WTC11 (cell line): ENCODE results near the gene FCN1. TPM values are rescaled to one million over a fixed set of nuclear protein-coding genes. Genes with fewer than 3 reads are reported as not detected.

ENCODE experiments used
- ATAC-seq: fragments of 200-7000 bp; cut with Tn5 transposase; 2 replicates; pipeline ENCODE4 v1.10.0; 2021; ENCODE audit warnings: mild to moderate bottlenecking, moderate library complexity
- CTCF ChIA-PET: fragments of 300-600 bp; sonication (Branson Sonifier 250); formaldehyde crosslinking; loops from one replicate; lab custom pipeline; 2021; ENCODE audit warnings: antibody characterized with exemption; lab: Charles Lee
- POLR2A ChIA-PET: fragments of 350-600 bp; sonication (Branson Sonifier 250); formaldehyde crosslinking; loops from one replicate; lab custom pipeline; 2021; ENCODE audit warnings: antibody characterized with exemption; lab: Charles Lee
- DNase-seq: peaks from one replicate; pipeline ENCODE4 v3.0.0; 2021; ENCODE audit warnings: low spot score
- H3K27ac Mint-ChIP-seq: 2 replicates; pipeline ENCODE4 v1.8.0; 2021; ENCODE audit warnings: mixed read lengths
- H3K27me3 Mint-ChIP-seq: 2 replicates; pipeline ENCODE4 v1.8.0; 2021; ENCODE audit warnings: low read depth, mild to moderate bottlenecking, moderate library complexity, mixed read lengths
- H3K36me3 Mint-ChIP-seq: 2 replicates; pipeline ENCODE4 v1.8.0; 2021; ENCODE audit warnings: mixed read lengths
- H3K4me1 Mint-ChIP-seq: 2 replicates; pipeline ENCODE4 v1.8.0; 2022; ENCODE audit warnings: mixed read lengths
- H3K4me3 Mint-ChIP-seq: 2 replicates; pipeline ENCODE4 v1.8.0; 2021; ENCODE audit warnings: mild to moderate bottlenecking, moderate library complexity, mixed read lengths
- H3K9me3 Mint-ChIP-seq: 2 replicates; pipeline ENCODE4 v1.8.0; 2021; ENCODE audit warnings: mixed read lengths
- CREB1 ChIP-seq: sonication (generic); formaldehyde crosslinking; IDR thresholded peaks from 2 replicates; pipeline ENCODE4 v1.8.0; 2023; ENCODE audit warnings: mild to moderate bottlenecking, missing genetic modification reagents
- CREM ChIP-seq: sonication (generic); formaldehyde crosslinking; IDR thresholded peaks from 2 replicates; pipeline ENCODE4 v1.8.1; 2022; ENCODE audit warnings: mild to moderate bottlenecking, missing genetic modification reagents, moderate library complexity
- ETV6 ChIP-seq: sonication (generic); formaldehyde crosslinking; IDR thresholded peaks from 2 replicates; pipeline ENCODE4 v1.8.1; 2022; ENCODE audit warnings: mild to moderate bottlenecking, missing genetic modification reagents
- GRHL2 ChIP-seq: fragments of 250-450 bp; sonication (Bioruptor Pico); IDR thresholded peaks from 2 replicates; pipeline ENCODE4 v1.8.0; 2022; ENCODE audit warnings: mild to moderate bottlenecking, moderate library complexity; ENCODE audit not compliant: insufficient replicate concordance, severe bottlenecking
- GTF2I ChIP-seq: fragments of 250-450 bp; sonication (Bioruptor Pico); conservative IDR thresholded peaks from 2 replicates; pipeline ENCODE4 v1.4.0; 2021; ENCODE audit warnings: mild to moderate bottlenecking
- NR2C2 ChIP-seq: sonication (generic); formaldehyde crosslinking; IDR thresholded peaks from 2 replicates; pipeline ENCODE4 v1.8.0; 2022; ENCODE audit warnings: mild to moderate bottlenecking, missing genetic modification reagents
- SOX15 ChIP-seq: fragments of 250-450 bp; sonication (Bioruptor Pico); IDR thresholded peaks from 2 replicates; pipeline ENCODE4 v1.9.0; 2021; ENCODE audit warnings: mild to moderate bottlenecking
- SP1 ChIP-seq: sonication (generic); formaldehyde crosslinking; conservative IDR thresholded peaks from 2 replicates; pipeline ENCODE4 v1.8.1; 2022; ENCODE audit warnings: missing genetic modification reagents
- TEAD4 ChIP-seq: sonication (generic); formaldehyde crosslinking; IDR thresholded peaks from 2 replicates; pipeline ENCODE4 v1.8.0; 2022; ENCODE audit warnings: mild to moderate bottlenecking, missing genetic modification reagents
- TP53 ChIP-seq: sonication (generic); formaldehyde crosslinking; IDR thresholded peaks from 2 replicates; pipeline ENCODE4 v1.8.1; 2023; ENCODE audit warnings: mild to moderate bottlenecking, missing genetic modification reagents
- ZBTB21 ChIP-seq: sonication (generic); formaldehyde crosslinking; IDR thresholded peaks from 2 replicates; pipeline ENCODE4 v1.8.1; 2023; ENCODE audit warnings: mild to moderate bottlenecking, missing genetic modification reagents, borderline replicate concordance
- ZNF219 ChIP-seq: sonication (generic); formaldehyde crosslinking; IDR thresholded peaks from 2 replicates; pipeline ENCODE4 v1.8.0; 2023; ENCODE audit warnings: missing genetic modification reagents, mild to moderate bottlenecking, borderline replicate concordance
- ZNF317 ChIP-seq: sonication (generic); formaldehyde crosslinking; IDR thresholded peaks from 2 replicates; pipeline ENCODE4 v1.8.1; 2023; ENCODE audit warnings: low read depth, mild to moderate bottlenecking, moderate library complexity, missing genetic modification reagents, borderline replicate concordance
- ZNF396 ChIP-seq: fragments of 250-450 bp; sonication (Bioruptor Pico); IDR thresholded peaks from 2 replicates; pipeline ENCODE4 v1.8.0; 2021; ENCODE audit warnings: mild to moderate bottlenecking, moderate library complexity, borderline replicate concordance
- ZNF423 ChIP-seq: fragments of 250-450 bp; sonication (Bioruptor Pico); IDR thresholded peaks from 2 replicates; pipeline ENCODE4 v2.1.2; 2022; ENCODE audit warnings: mild to moderate bottlenecking, moderate library complexity
- total RNA-seq: library from RNA; stranded (reverse); gene quantifications from 3 replicates; pipeline ENCODE4 v1.2.3, GENCODE V29; 2021
- TF ChIP-seq, protein P1 (sequence below): sonication (generic); formaldehyde crosslinking; conservative IDR thresholded peaks from 2 replicates; pipeline ENCODE4 v1.8.1; 2022; ENCODE audit warnings: mild to moderate bottlenecking, missing genetic modification reagents
- TF ChIP-seq, protein P2 (sequence below): sonication (generic); formaldehyde crosslinking; IDR thresholded peaks from 2 replicates; pipeline ENCODE4 v1.8.1; 2023; ENCODE audit warnings: mild to moderate bottlenecking, moderate library complexity, missing genetic modification reagents
- TF ChIP-seq, protein P3 (sequence below): sonication (generic); formaldehyde crosslinking; IDR thresholded peaks from 2 replicates; pipeline ENCODE4 v1.8.1; 2022; ENCODE audit warnings: mild to moderate bottlenecking, moderate library complexity, missing genetic modification reagents
- TF ChIP-seq, protein P4 (sequence below): sonication (generic); formaldehyde crosslinking; IDR thresholded peaks from 2 replicates; pipeline ENCODE4 v1.8.1; 2023; ENCODE audit warnings: mild to moderate bottlenecking, missing genetic modification reagents, moderate library complexity
- TF ChIP-seq, protein P5 (sequence below): sonication (generic); formaldehyde crosslinking; IDR thresholded peaks from 2 replicates; pipeline ENCODE4 v1.8.1; 2023; ENCODE audit warnings: mild to moderate bottlenecking, missing genetic modification reagents
- TF ChIP-seq, protein P6 (sequence below): sonication (generic); formaldehyde crosslinking; IDR thresholded peaks from 2 replicates; pipeline ENCODE4 v1.8.0; 2023; ENCODE audit warnings: missing genetic modification reagents
- TF ChIP-seq, protein P7 (sequence below): fragments of 250-450 bp; sonication (Bioruptor Pico); IDR thresholded peaks from 2 replicates; pipeline ENCODE4 v1.9.0; 2021; ENCODE audit warnings: mild to moderate bottlenecking

Gene FCN1
- total RNA-seq, 1 experiment from 2014 or later = not detected

DNA sequence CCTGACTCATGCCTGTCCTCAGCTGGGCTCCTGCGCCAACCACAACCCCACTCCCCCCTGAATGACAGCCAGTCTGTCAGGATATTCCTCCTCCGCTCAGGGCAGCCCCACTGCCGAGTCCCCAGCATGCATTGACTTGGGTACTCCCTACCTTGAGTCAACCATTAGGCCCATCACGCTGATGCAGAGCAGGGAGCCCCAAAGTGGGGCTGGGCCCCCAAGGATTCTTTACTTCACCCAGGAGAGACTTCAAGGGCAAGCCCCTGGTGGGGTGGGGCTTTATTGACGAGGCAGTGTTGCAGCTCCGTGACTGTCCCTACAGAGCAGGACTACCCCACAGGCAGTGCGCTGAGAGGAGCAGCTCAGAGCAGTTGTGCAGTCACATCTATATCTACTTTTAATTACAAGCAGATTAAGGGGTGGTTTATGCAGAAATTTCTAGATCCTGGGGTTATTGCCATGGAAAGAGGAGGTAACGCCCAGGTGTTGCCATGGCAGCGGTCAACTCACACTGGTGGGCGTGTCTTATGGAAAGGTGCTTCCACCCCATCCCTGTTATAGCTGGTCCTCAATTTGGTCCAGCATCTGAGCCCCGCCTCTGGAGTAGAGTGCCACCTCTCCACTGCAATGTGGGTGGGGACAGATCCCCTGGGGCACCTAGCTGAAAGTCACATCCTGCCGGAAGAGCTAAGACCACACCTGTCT lies 32.1 kb upstream of the FCN1 start:
- ATAC-seq (no peak), DNase-seq (no peak)
- Mint-ChIP-seq H3K27me3 (no peaks in the 10 kb centered on the region), H3K4me3 (no peak overlapping the region), H3K4me1 (peaks cover under 1% of the 10 kb centered on the region), H3K9me3 (peaks cover 19% of the 10 kb centered on the region), H3K36me3 (0 out of 2 replicates have a peak, but pooled peaks cover 3% of the 10 kb centered on the region), H3K27ac (no peak overlapping the region)
- ChIA-PET POLR2A (no interaction called here), CTCF (interaction anchor here (1.1 kb wide), 1 partner anchor 171 kb away, joined by 3 read pairs; no protein-coding TSS in a partner anchor)
- TF ChIP-seq ZBTB21 (CRISPR knock-in tag) (no peak), TP53 (CRISPR knock-in tag) (no peak), NR2C2 (no peak), GTF2I (CRISPR knock-in tag) (no peak), TEAD4 (CRISPR knock-in tag) (no peak), ETV6 (CRISPR knock-in tag) (no peak), ZNF396 (CRISPR knock-in tag) (no peak), ZNF317 (CRISPR knock-in tag) (no peak), CREM (no peak), CREB1 (no peak), SOX15 (CRISPR knock-in tag) (no peak), SP1 (CRISPR knock-in tag) (no peak), GRHL2 (CRISPR knock-in tag) (no peak)
- TF ChIP-seq, protein P1, sequence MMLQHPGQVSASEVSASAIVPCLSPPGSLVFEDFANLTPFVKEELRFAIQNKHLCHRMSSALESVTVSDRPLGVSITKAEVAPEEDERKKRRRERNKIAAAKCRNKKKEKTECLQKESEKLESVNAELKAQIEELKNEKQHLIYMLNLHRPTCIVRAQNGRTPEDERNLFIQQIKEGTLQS (CRISPR knock-in tag) = no peak
- TF ChIP-seq, protein P2, sequence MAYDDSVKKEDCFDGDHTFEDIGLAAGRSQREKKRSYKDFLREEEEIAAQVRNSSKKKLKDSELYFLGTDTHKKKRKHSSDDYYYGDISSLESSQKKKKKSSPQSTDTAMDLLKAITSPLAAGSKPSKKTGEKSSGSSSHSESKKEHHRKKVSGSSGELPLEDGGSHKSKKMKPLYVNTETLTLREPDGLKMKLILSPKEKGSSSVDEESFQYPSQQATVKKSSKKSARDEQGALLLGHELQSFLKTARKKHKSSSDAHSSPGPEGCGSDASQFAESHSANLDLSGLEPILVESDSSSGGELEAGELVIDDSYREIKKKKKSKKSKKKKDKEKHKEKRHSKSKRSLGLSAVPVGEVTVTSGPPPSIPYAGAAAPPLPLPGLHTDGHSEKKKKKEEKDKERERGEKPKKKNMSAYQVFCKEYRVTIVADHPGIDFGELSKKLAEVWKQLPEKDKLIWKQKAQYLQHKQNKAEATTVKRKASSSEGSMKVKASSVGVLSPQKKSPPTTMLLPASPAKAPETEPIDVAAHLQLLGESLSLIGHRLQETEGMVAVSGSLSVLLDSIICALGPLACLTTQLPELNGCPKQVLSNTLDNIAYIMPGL (CRISPR knock-in tag) = no peak
- TF ChIP-seq, protein P3, sequence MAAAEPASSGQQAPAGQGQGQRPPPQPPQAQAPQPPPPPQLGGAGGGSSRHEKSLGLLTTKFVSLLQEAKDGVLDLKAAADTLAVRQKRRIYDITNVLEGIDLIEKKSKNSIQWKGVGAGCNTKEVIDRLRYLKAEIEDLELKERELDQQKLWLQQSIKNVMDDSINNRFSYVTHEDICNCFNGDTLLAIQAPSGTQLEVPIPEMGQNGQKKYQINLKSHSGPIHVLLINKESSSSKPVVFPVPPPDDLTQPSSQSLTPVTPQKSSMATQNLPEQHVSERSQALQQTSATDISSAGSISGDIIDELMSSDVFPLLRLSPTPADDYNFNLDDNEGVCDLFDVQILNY (CRISPR knock-in tag) = no peak
- TF ChIP-seq, protein P4, sequence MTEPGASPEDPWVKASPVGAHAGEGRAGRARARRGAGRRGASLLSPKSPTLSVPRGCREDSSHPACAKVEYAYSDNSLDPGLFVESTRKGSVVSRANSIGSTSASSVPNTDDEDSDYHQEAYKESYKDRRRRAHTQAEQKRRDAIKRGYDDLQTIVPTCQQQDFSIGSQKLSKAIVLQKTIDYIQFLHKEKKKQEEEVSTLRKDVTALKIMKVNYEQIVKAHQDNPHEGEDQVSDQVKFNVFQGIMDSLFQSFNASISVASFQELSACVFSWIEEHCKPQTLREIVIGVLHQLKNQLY (CRISPR knock-in tag) = no peak
- TF ChIP-seq, protein P5, sequence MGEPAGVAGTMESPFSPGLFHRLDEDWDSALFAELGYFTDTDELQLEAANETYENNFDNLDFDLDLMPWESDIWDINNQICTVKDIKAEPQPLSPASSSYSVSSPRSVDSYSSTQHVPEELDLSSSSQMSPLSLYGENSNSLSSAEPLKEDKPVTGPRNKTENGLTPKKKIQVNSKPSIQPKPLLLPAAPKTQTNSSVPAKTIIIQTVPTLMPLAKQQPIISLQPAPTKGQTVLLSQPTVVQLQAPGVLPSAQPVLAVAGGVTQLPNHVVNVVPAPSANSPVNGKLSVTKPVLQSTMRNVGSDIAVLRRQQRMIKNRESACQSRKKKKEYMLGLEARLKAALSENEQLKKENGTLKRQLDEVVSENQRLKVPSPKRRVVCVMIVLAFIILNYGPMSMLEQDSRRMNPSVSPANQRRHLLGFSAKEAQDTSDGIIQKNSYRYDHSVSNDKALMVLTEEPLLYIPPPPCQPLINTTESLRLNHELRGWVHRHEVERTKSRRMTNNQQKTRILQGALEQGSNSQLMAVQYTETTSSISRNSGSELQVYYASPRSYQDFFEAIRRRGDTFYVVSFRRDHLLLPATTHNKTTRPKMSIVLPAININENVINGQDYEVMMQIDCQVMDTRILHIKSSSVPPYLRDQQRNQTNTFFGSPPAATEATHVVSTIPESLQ (CRISPR knock-in tag) = no peak

DNA sequence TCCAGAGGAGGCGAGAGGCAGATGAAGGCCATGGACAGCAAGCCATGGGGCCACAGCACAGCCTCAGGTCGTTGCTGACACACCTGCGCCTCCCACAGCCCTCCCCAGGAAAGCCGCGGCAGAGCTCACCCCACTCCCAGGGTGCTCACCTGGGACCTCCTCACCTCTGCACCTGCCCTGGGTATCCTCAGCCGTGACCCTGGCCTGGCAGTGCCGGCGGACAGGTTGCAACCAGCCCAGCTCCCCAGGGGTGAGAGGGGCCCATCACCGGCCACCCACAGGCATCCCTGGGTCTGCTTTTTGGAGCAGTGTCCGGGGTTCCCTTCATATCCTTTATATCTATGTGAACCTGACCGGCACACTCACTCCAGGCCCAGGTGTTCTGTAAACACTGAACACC lies 30.4 kb upstream of the FCN1 start:
- no peaks in the 10 kb centered on the region for H3K27me3 Mint-ChIP-seq
- H3K9me3 Mint-ChIP-seq = peaks cover 7% of the 10 kb centered on the region
- ATAC-seq (no peak), DNase-seq (no peak)
- 0 out of 2 replicates have a peak, but pooled peaks cover 3% of the 10 kb centered on the region for H3K36me3 Mint-ChIP-seq
- H3K4me1 Mint-ChIP-seq = peaks cover 5% of the 10 kb centered on the region
- ChIA-PET POLR2A (no interaction called here), CTCF (no interaction called here)
- no peak overlapping the region for H3K27ac Mint-ChIP-seq
- no peak overlapping the region for H3K4me3 Mint-ChIP-seq
- TF ChIP-seq CREB1 (no peak), ZNF219 (no peak), ZNF423 (CRISPR knock-in tag) (no peak)
- TF ChIP-seq, protein P5 (CRISPR knock-in tag) = no peak
- TF ChIP-seq, protein P6, sequence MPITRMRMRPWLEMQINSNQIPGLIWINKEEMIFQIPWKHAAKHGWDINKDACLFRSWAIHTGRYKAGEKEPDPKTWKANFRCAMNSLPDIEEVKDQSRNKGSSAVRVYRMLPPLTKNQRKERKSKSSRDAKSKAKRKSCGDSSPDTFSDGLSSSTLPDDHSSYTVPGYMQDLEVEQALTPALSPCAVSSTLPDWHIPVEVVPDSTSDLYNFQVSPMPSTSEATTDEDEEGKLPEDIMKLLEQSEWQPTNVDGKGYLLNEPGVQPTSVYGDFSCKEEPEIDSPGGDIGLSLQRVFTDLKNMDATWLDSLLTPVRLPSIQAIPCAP = no peak
- TF ChIP-seq, protein P7, sequence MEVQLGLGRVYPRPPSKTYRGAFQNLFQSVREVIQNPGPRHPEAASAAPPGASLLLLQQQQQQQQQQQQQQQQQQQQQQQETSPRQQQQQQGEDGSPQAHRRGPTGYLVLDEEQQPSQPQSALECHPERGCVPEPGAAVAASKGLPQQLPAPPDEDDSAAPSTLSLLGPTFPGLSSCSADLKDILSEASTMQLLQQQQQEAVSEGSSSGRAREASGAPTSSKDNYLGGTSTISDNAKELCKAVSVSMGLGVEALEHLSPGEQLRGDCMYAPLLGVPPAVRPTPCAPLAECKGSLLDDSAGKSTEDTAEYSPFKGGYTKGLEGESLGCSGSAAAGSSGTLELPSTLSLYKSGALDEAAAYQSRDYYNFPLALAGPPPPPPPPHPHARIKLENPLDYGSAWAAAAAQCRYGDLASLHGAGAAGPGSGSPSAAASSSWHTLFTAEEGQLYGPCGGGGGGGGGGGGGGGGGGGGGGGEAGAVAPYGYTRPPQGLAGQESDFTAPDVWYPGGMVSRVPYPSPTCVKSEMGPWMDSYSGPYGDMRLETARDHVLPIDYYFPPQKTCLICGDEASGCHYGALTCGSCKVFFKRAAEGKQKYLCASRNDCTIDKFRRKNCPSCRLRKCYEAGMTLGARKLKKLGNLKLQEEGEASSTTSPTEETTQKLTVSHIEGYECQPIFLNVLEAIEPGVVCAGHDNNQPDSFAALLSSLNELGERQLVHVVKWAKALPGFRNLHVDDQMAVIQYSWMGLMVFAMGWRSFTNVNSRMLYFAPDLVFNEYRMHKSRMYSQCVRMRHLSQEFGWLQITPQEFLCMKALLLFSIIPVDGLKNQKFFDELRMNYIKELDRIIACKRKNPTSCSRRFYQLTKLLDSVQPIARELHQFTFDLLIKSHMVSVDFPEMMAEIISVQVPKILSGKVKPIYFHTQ (CRISPR knock-in tag) = no peak
